NCI-H1417 (cell line): ENCODE data around the gene ZNF750.

Experiments
- DNase-seq, 3 experiments: peaks; one replicate each; lab custom pipeline; 2025; lab: John Stamatoyannopoulos, UW

Gene ZNF750

GRCh38 chr17:82839617-82840292 lies at the start of gene ZNF750:
Gene ZNF750 (minus strand): TSS chr17:82840022. CDS start chr17:82832454, 7,568 bp downstream.
- DNase-seq, result peak in 2 of 3 experiments; percentile 22 to 88

- DNase-seq, result peak in 2 of 3 experiments; percentile 36 to 46
Measured at GRCh38 chr17:82888583-82889495, 49.0 kb upstream of the ZNF750 start.

- DNase-seq, result no peak
Measured at GRCh38 chr17:82887255-82888164, 47.7 kb upstream of the ZNF750 start.

- DNase-seq, result no peak
Measured at GRCh38 chr17:82884970-82885353, 45.1 kb upstream of the ZNF750 start.

- DNase-seq, result no peak
Measured at GRCh38 chr17:82884341-82884969, 44.6 kb upstream of the ZNF750 start.

GRCh38 chr17:82883419-82884031 lies 43.7 kb upstream of the ZNF750 start:
- DNase-seq, result peak in 1 of 3 experiments; percentile 7

- DNase-seq, result peak; percentile 72 to 93 (median 80)
Measured at GRCh38 chr17:82882715-82883418, 43.0 kb upstream of the ZNF750 start.

- DNase-seq, result peak in 2 of 3 experiments; percentile 31 to 42
Measured at GRCh38 chr17:82881900-82882714, 42.3 kb upstream of the ZNF750 start.

- DNase-seq, result no peak
Measured at GRCh38 chr17:82881324-82881823, 41.6 kb upstream of the ZNF750 start.

- DNase-seq, result no peak
Measured at GRCh38 chr17:82880620-82881323, 41.0 kb upstream of the ZNF750 start.

- no peak for DNase-seq
Measured at GRCh38 chr17:82879241-82879640, 39.4 kb upstream of the ZNF750 start.

GRCh38 chr17:82878527-82878926 lies 38.7 kb upstream of the ZNF750 start:
- no peak for DNase-seq

GRCh38 chr17:82876602-82877379 lies 37.0 kb upstream of the ZNF750 start:
- peak; percentile 25 to 82 (median 62) for DNase-seq

GRCh38 chr17:82876149-82876548 lies 36.3 kb upstream of the ZNF750 start:
- DNase-seq, result peak in 1 of 3 experiments; percentile 49

- peak; percentile 32 to 76 (median 45) for DNase-seq
Measured at GRCh38 chr17:82875407-82875856, 35.6 kb upstream of the ZNF750 start.

GRCh38 chr17:82874011-82874835 lies 34.4 kb upstream of the ZNF750 start:
- no peak for DNase-seq

- DNase-seq, result no peak
Measured at GRCh38 chr17:82873521-82873920, 33.7 kb upstream of the ZNF750 start.
